GDM1 (cell line): ENCODE data around the gene ANKRD60.

Experiments
- DNase-seq: peaks from one replicate; lab custom pipeline; 2025; lab: John Stamatoyannopoulos, UW

Gene ANKRD60

DNA sequence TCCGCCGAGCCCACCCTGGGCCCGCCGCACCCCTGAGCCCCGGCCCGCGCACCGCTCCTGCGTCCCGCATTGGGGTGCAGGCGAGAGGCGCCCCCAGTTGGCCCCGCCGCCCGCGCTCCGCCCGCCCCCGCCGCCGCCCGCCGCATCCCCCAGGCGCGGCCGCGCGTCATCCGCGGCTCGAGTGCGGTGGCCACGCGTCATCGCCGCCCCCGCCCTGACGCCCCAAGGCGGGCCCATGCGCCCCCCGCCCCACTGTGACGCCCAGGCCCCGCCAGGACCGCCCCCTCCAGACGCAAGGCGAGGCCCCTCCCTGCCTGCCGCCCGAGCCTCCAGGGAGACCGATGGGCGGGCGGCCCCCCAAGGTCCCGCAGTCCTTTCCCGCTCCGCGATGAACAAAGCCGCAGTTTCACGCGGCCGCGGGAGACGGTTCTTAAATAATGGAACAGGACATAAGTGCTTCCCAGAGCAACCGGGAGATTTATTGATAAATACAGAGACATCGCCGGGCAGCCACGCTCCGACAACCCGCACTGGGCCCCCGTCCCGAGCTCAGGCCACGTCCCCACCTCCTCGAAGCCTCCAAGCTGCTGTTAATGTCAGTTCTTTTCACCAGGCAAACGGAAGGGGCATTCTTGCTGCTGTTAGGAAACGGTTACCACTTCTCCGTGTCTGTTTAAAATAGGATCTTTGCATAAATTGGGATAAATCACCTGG is at the start of gene ANKRD60:
TSS of gene ANKRD60 (minus strand) at position 170 of the 714 bp plus-strand sequence. CDS start at position 170, 0 bp downstream.
- no peak for DNase-seq

GRCh38 chr20:58277578-58278472 is 49.4 kb upstream of the ANKRD60 start:
- DNase-seq, result no peak

GRCh38 chr20:58277107-58277506 is 48.7 kb upstream of the ANKRD60 start:
- no peak for DNase-seq

DNA sequence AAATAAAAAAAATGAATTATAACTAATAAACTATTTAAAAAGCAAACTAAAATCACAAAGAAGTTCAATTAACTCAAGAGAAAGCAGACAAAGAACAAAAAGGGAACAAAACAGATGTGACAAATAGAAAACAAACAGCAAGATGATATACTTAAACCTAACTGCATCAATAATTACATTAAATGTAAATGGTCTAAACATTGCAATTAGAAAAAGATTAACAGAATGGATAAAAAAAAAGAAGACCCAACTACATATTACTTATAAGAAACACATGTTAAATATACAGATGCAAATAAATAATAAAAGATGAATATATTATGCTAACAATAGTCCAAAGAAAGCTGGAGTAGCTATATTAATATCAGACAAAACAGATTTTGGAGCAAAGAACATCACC is 45.9 kb upstream of the ANKRD60 start:
- DNase-seq, result no peak

DNA sequence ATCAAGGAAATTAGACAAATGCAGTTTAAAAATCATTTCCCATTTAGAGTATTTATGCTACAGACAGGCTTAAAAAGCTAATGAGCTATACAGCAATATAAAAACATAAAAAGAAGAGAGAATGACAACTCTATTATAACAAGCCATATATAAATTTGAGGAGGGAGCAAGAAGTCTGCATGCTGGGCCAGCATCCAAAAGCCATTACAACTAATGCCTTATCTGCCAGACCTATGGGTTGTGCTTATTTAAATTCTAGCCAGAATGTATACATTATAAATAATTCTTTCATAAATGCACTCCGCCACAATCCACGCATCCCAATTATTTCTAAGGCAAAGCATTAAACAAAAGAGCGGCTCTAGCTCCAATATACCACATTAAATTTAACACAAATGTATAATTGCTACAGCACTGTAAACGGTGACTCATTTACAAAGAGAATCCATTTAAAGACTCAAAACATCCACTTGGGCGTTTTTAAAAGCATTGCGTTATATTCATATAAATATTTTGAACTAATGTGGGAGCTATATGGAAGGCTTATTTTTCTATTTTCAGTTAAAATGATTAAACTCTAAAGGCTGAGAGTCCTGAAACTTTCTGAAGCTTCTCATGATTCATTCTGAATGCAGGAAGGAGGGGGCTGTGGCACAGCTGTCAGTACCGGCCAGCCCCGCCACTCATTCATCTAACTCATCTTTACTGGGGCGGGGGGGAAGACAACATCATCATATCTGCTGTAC is 43.3 kb upstream of the ANKRD60 start:
- no peak for DNase-seq

GRCh38 chr20:58268936-58269619 is 40.6 kb upstream of the ANKRD60 start:
- no peak for DNase-seq

- DNase-seq, result no peak
Measured at GRCh38 chr20:58268421-58268821, 40.0 kb upstream of the ANKRD60 start.

DNA sequence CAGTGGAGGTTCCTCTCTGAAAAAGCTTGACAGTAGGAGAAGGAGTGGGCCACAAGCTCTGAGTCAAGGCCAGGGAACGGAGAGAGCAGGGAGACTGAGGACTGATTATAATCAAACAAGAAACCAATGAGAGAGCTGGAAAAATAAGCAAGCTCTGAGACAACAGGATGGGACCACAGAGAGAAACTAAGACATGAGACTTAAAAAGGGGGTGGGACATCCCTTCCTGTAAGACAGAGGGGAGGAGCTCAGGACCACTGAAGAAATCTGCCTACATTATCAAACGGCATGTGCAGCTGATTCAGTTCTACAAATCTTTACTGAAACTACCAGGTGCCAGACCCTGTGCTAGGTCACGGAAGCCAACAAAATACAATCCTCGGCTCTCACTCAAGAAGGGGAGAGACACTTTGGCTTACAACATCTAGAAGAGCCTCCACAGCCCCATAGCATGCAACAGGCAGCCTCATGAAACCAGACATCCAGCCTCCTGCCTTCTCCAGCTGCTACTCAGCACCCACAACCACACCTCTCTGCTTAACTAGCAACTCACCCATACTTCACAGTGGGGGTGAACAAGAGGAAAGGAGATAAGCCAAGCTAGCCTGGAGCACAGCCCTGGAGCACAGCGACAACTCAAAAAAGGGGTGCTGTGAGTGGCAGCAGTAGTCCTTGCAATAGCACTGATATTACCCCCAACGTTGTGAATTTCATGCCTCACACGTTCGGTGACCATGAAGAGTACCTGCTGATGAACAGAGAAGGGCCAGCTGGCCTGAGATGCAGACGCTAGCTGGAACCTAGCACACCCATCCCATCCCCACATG is 39.1 kb upstream of the ANKRD60 start:
- DNase-seq, result no peak

DNA sequence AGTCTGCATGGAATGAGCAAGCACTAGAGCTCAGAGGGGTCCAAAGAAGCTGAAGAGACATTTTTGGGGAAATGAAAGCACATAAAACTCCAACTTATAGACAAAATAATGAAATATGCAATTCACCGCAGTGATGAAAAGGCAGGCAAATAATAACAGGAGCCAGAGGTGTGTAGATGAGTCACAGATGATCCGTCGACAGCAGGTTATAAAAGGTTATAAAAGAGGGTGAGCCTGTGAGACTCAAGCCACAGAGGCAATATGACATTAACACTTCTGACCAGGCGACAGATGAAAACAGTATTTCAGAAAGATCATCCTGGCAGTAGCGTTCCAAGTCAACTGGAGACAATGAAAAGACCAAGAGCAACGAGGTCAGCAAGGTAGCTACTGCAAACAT is 35.8 kb upstream of the ANKRD60 start:
- no peak for DNase-seq

DNA sequence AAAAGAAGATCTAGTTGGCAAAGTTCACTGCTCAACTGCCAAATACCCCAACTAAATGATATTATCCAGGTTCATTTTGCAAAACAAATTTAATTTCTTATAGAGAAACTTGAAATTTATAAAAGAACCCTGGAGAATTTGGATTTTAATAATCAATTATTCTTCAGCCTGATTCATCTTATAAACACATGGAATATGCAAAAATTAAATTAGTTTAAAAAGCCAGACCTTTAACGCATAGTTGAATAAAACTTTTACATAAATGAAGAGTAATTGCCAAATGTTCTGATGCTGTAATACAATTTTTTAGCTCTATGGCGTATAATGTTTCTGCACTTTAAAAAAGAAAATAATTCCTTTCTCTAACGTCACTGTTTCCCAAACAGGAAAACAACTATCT is 33.2 kb upstream of the ANKRD60 start:
- no peak for DNase-seq

DNA sequence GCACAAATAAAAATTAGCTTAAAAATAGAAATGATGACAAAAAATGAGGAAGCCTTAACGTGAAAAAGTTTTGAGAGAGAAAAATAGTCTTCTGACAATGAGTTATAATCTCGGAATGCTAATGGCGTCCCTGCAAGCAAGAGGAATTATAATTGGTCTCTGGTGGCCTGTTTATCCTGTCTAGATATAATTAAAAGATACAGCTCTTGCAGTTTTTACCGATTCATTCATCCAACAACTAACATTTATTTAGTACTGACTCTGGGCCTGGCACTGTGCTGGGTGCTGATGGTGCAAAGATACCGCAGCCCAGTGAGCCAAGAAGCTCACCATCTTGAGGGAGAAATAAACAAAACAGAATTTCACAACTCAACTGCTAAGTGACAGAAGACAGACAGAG is 31.6 kb upstream of the ANKRD60 start:
- no peak for DNase-seq

DNA sequence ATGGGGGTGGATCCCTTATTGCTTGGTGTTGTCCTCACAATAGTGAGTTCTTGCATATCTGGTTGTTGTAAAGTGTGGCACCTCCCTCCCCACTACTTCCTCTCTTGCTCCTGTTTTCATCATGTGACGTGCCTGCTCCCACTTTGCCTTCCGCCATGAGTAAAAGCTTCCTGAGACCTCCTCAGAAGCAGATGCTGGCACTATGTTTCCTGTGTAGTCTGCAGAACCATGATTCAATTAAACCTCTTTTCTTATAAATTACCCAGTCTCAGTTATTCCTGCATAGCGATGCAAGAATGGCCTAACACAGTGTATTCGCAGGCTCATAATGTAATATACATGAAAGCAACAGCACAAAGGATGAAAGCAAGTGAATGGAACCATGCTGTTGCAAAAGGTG is 28.4 kb upstream of the ANKRD60 start:
- DNase-seq, result no peak

DNA sequence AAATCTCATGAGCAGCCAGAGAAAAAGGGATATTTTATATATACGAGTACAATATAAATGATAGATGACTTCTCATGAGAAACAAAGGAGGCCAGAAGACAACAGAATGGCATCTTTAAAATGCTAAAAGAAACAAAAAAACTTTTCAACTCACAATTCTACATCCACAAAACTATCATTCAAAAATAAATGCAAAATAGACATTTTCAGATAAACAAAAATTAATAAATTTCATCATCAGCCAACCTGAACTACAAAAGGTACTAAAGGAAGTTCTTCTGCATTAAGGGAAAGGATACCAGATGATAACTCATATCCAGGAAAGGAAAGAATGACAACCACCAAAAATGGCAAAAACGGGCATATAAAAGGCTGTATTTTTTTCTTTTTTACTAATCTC is 27.9 kb upstream of the ANKRD60 start:
- DNase-seq, result no peak

DNA sequence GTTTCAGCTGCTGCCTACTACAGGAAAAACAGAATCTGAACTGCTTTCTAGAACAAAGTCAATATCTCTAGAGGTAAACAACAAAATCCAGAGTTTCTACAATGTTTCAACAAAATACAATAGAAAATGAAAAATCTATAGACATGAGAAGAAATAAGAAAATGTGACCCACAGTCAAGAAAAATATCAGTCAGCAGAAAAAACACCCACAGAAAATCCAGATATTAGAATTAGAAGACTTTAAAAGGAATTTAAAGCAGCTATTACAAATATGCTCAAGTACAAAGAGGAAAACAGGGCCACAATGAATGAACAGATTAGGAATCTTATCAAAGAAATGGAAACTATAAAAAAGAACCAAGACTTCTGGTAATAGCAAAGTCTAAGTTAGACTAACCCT is 26.4 kb upstream of the ANKRD60 start:
- no peak for DNase-seq

DNA sequence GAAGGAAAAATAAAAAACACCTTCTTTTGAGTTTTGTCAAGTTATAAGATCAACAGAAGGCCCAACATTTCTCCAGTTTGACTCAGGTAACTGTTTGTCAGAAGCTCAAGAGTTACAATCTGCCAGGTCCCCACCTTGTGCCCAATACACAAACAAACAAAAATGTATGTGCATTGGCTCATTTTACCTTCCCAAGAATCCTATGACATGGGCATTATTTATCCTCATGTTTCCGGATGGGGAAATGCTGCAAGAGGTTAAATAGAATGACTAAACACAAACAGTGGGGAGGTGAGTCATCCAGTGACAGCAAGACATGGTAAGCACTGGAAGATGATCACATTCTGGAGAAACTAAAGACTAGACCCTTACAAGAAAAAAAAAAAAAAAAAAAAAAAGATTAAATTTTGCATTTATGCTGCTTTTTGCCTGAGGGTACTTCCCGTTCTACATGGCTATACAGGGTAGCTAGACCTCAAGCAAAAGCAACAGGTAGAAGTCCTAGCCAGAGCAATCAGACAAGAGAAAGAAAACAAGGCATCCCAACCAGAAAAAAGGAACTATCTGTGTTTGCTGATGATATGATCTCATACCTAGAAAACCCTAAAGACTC is 23.6 kb upstream of the ANKRD60 start:
- DNase-seq, result no peak

- no peak for DNase-seq
Measured at GRCh38 chr20:58251348-58251978, 23.0 kb upstream of the ANKRD60 start.

DNA sequence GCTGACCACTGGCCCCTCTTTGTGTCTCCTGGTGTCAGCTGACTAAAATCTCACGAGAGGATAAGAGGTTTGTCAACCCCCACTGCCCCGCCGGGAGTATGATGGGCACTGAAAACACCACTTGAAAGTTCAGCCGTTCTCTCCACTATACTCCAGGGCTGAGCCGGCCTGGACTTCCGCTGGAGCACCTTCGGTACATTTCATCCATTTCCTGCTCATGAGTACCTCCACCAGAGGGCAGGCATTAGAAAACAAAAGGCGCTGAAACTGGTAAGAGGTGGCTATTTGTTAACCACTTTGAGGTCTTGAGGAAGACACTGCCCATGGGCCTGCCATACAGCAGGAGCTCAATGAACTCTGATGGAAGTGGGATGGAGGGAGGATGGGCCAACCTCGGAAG is 17.9 kb upstream of the ANKRD60 start:
- DNase-seq, result no peak

DNA sequence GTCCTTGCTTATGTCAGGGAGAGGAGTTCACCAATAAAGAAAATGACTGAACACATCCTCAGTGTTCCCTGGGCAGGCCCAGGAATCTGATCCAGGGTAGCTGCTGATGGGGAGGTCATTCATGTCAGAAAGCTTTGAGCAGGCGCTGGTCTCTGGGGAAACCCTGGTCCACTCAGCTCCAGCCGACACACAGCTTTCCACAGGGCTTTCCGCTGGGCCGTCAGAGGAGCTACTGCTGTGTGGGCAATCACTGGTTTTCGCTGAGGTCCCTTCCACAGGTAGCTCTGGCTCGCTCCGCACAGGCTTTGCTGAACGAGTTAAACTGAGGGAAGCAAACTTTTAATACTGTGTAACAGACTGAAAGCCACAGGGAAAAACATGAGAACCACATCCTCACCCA is 17.5 kb upstream of the ANKRD60 start:
- no peak for DNase-seq

GRCh38 chr20:58245181-58245891 is 16.9 kb upstream of the ANKRD60 start:
- no peak for DNase-seq
